Activated gamma-delta T cell (primary cell): Measurements from ENCODE around the gene SCUBE1.

Experiments used
- DNase-seq: peaks from one replicate; lab custom pipeline; 2025; lab: John Stamatoyannopoulos, UW

Gene SCUBE1

DNA sequence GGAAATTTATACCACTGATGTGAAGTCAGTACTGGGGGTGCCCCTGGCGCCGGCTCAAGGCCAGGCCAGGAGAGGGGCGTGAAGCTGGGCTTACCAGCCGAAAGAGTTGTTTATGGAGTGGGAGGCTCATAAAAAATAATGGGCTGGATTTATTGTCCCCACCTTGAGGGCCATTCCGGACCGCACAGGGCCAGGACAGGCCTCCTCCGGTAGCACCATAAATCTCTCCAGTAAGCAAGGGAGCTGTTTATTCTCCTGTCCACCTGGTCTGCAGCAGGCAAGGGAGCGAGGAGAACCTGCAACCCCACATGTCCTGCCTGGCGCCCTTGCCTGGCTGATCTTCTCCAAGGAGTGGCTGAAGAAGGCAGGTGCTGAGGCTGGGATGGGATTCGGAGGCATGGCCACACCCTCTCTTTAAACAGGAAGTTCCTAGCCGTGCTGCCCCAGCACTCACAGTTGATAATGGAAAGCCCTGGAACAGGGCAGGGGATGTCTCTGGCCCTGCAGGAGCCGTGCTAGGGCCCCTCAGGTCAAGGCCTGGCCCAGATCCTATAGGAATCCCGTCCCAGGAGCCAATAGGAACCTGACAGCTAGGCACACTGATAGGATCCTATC, 65.1 kb downstream of the SCUBE1 start:
- no peak for DNase-seq

DNA sequence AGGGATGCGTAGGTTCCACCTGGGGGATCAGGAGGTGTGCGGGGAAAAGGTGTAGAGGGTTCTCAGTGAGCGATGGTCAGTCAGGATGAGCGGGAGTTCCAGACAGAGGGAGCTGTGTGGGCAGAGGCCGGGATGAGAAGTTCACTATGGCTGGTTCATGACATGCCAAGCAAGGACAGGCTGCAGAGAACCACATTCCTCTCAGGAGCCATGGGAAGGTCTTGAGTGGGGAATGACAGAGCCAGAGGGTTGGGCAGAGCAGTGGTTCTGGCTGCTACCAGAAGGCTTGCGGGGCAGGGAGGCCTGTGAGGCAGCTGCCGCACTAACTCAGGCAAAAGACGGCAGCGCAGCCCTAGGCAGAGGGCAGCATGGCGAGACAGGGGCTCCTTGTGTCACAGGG, 66.1 kb downstream of the SCUBE1 start:
- DNase-seq: no peak

- DNase-seq: no peak
These were observed 66.9 kb downstream of the SCUBE1 start for GRCh38 chr22:43276321-43276720.

DNA sequence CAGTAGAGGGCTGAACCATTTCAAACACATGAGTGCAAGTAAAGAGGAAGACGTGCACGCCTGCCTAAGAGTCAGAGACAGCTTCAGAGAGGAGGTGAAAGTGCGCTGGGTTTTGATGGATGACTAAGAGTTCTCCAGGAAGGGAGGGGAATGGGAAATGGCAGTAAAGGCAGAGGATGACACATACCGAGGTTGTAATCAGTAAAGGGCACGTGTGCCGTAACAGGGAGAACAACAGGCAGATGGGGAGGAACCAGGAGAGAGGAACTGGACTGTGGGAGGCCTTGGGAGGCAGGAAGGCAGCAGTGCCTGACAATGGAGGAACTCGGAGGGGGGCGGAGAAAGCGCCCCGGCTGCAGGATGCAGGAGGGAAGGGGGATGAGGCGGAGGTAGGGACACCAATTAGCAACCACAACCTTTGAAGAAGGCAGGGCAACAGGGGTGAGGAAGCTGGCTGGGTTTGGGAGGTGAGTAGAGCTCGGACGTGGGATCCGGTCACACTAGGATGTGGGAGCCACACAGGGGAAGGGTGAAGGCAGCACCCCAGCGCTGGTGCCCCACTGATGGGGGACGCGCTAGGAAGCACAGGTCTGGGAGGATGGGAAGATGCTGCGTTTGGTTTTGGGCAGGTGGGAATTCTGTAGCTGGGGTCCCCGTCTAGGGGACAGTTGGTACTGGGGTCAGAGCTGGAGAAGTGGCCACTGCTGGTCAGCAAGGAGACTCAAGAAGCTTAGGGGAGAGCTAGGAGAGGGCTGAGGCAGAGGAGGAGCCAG, 67.4 kb downstream of the SCUBE1 start:
- DNase-seq: no peak

- DNase-seq: no peak
These were observed 68.5 kb downstream of the SCUBE1 start for GRCh38 chr22:43274595-43275240.

- DNase-seq: no peak
These were observed 69.2 kb downstream of the SCUBE1 start for GRCh38 chr22:43273902-43274484.

- DNase-seq: no peak
These were observed 70.3 kb downstream of the SCUBE1 start for GRCh38 chr22:43272869-43273318.

- no peak for DNase-seq
These were observed 70.9 kb downstream of the SCUBE1 start for GRCh38 chr22:43272301-43272700.

- no peak for DNase-seq
These were observed 72.2 kb downstream of the SCUBE1 start for GRCh38 chr22:43270949-43271348.

DNA sequence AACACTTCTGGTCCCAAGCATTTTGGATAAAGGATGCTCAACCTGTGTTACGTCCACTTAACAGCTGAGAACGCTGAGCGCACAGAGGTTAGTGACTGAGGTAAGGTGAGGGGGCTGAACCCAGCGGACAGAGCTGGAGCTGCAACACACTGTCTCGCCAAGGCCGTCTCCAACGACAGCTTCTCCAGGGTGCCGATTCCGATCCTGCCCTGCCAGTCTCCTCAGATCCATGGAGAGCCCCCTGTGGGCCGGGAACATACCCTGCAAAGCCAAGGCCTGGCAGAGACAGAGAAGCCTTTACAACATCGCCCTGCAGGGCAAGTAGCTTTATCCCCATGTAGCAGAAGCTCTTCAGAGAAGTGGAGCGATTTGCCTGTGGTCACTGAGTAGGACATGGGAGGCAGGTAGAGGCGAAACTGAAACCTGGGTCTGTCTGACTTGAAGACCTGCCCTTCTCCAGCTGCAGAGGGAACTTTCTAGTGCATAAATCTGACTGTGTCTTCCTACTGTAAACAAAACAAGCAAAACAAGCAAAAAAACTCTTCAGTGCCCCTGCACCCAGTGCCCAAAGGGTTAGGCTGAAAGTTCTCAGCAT, 72.8 kb downstream of the SCUBE1 start:
- no peak for DNase-seq

- no peak for DNase-seq
These were observed 73.5 kb downstream of the SCUBE1 start for GRCh38 chr22:43269646-43270045.

DNA sequence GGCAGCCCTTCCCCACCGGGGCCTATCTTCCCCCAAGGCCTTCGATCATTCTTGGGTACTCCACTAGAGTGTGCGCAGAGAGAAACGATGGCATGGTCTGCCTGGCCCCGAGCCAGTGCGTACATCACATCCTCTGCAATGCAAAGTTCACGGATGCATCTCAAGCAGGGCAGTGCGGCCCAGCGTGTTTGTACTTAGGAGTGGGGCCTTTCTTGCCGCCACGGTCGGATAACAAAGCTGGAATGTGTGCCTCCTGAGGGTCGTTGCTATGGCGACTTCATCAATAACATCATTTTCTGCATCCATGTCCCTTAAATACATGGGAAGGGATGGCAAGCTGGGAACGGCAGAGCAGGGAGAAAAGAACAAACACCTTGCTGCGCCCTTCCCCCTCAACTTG, 73.9 kb downstream of the SCUBE1 start:
- DNase-seq: no peak

- DNase-seq: no peak
These were observed 75.1 kb downstream of the SCUBE1 start for GRCh38 chr22:43267981-43268660.

DNA sequence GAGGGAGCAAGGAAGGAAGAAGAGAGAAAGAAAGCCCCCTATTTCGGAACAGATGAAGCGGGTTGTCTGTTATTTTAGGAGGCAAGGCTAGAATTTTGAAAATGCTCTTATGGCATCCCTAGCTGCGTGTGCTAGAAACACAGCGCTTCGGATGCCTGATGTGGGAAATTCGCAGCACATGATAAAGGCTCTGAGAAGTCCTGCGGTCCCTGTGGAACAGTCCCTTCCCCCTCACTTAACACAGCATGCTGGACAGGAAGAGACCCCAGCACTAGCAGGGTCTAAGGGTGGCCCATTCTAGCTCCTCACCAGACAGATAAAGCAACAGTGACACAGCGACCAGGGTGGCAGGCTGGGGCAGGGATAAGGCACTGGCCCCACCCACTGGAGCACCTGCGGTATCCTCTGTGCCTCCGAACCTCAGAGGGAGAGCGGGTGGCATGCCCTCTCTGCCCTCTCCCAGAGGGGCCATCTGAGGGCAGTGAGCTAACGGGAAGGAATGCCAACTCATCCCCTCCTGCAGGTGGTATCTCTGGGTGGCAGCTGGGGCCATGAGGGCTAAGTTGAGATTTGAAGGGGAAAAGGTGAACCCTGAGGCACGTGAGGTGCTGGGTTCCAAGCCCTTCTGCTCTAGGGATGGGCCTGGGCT, 75.7 kb downstream of the SCUBE1 start:
- DNase-seq: no peak

DNA sequence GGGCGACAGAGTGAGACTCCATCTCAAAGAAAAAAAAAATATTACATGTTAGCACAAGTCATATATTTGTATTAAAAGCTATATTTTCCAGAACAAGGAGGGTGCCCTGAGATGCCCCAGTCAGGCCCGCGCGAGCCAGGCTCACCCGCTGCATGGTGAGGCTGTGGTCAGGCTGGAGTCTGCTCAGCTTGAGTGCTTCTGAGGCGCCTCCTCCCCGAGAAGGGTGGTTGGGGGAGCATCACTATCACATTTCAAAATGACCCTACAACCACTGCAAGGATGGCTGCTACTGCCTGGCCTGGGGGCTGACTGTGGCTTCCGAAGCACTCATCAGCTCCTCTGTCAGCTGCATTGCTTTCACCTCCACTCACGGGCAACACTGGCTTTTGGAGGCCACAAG, 77.1 kb downstream of the SCUBE1 start:
- no peak for DNase-seq

- DNase-seq: no peak
These were observed 79.3 kb downstream of the SCUBE1 start for GRCh38 chr22:43263645-43264514.

DNA sequence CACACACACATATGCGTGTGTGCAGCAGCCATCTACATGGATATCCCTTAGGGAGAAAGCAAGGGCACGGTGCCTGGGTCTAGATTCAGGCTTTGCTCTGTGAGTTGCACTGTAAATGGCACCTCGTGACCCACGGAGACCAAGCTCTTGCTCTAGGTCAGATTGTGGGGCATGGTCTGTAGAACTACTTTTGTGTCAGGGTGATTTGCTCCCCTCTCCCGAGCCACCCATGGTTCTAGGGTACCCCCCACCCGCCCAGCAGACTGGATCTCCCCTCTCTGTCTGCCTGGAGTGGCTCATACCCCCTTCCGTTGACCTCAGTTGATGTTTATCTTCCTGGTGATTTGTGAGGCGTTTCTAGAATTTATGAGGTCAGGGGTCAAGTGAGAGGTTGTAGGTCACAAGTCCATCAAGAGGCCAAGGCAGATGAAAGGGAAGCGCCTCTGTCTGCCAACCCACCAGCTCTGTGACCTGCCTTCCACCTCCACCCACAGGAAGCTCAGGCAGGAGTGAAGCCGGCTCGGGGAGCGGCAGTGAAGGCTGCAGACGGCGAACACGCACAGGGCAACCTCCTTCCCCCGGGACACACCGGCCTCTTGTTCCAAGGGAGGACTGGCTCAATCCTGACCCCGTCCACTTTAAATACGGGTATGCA, 80.1 kb downstream of the SCUBE1 start:
- DNase-seq: peak; percentile 28

DNA sequence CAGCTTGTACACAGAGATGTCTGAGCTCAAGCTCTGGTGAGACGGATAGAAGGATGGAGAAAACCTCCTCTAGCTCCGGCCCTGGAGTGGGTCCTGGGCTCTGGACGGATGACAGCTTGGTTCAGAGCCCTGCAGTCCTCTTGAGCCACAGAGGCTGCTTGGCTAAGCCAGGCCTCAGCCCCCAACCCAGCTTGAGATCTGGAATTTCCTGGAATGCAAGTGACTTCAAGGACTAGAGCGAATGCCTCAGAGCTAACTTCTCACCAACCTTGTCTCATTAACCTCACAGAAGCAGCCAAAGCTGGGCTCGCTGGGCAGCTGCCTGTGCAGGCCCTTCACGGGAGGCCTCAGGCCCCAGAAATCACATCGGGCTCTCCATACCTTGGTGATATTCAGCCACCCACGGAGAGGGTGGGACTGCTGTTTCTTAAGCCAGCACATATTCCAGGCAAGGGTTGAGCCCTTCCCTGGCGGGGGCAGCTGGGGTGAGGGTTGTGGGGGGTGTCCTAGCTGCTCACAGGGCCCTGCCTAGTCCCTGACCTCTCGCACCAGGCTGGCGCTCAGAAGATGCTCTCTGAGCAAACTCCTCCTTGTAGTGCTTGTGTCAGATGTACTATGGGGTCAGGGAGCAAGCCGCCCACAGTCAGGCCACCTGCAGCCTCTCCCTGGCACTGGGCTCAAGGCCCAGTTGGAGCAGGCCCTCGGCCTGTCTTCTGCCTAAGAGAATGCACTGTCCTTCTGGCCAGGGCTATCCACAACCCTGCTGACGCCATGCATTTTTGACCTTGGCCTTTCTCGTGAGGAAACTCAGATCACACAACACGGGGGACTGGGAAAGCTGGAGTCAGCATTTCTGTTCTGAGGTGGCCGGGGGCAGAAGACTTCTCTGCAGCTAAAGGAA, 82.6 kb downstream of the SCUBE1 start:
- no peak for DNase-seq

GRCh38 chr22:43257961-43258360, 85.2 kb downstream of the SCUBE1 start:
- DNase-seq: no peak
